ENCODE data around the gene QKI.
"Not testable (repeated sequence)": the region's sequence is repeated elsewhere in the genome, so short reads cannot be mapped to it uniquely, and the experiment has no call there.

The QKI gene

DNA sequence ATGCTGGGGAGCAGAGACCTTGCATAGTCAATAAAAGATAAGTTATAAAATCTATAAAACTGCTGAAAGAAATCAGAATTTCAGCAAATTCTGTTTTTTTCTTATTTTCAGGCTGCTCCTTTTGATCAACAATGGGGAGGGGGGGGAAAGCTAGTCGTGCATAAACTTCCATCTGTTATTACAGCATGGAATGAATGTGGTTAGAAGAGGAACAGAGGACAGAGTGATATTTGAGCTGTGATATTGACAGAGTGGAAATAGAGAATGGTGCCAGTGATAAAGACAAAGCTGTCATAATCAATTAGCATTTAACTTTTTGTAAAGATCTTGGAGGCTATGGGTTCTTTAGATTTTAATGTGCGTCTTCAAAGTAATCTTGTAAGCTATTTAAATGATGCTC lies 43.4 kb upstream of the QKI start:
- DNase-seq (ENCODE audit: low read depth) = no peak
- TF ChIP-seq, protein P1, sequence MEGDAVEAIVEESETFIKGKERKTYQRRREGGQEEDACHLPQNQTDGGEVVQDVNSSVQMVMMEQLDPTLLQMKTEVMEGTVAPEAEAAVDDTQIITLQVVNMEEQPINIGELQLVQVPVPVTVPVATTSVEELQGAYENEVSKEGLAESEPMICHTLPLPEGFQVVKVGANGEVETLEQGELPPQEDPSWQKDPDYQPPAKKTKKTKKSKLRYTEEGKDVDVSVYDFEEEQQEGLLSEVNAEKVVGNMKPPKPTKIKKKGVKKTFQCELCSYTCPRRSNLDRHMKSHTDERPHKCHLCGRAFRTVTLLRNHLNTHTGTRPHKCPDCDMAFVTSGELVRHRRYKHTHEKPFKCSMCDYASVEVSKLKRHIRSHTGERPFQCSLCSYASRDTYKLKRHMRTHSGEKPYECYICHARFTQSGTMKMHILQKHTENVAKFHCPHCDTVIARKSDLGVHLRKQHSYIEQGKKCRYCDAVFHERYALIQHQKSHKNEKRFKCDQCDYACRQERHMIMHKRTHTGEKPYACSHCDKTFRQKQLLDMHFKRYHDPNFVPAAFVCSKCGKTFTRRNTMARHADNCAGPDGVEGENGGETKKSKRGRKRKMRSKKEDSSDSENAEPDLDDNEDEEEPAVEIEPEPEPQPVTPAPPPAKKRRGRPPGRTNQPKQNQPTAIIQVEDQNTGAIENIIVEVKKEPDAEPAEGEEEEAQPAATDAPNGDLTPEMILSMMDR (conservative IDR thresholded peaks at IDR 0.05; ENCODE audit: low read length) = no peak
- H3K4me3 ChIP-seq (ENCODE audit: low read length) = no peak overlapping the region

DNA sequence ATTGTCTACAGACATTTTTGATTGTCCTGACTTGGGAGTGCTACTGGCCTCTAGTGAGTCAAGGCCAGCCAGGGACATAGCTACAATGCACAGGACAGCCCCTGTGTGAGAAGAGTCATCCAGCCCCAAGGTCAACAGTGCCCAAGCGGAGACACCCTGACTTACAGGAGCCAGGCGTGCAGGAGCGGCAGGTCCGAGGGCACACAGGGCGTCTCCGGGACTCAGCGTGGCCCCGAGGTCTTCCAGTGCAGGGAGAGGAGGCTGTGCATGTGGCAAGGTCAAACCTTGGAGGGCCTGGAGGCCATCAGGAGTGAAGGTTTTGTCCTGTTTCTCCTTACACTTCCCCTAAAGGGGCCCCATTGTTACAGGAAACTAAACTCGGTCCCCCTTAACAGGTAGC lies 41.3 kb upstream of the QKI start:
- TF ChIP-seq, protein P1 (conservative IDR thresholded peaks at IDR 0.05; ENCODE audit: low read length) = no peak

DNA sequence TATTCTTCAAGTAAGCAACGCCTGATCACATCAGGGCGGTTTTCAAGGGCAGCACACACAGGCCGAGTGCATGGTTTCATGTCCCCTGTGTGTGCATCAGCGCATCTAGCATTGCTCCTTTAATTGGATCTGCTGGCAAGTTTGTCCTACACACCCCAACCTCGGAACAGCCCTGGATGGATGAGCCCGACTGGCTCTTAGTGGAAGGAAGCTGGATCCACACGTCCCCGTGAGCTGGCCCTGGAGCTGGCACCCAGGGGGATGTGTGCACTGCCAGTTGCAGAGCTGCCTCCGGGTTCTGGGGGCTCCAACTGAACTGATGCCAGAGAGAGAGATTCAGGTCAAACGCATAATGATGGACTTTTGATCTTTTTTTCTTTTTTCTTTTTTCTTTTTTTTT lies 39.2 kb upstream of the QKI start:
- H3K4me3 ChIP-seq (ENCODE audit: low read length) = no peak overlapping the region
- TF ChIP-seq, protein P1 (conservative IDR thresholded peaks at IDR 0.05; ENCODE audit: low read length) = no peak
- no peak for DNase-seq (ENCODE audit: low read depth)

More for the DNA sequence above, 41.3 kb upstream of the QKI start:
- DNase-seq (ENCODE audit: low read depth) = no peak
- H3K4me3 ChIP-seq (ENCODE audit: low read length) = no peak overlapping the region

DNA sequence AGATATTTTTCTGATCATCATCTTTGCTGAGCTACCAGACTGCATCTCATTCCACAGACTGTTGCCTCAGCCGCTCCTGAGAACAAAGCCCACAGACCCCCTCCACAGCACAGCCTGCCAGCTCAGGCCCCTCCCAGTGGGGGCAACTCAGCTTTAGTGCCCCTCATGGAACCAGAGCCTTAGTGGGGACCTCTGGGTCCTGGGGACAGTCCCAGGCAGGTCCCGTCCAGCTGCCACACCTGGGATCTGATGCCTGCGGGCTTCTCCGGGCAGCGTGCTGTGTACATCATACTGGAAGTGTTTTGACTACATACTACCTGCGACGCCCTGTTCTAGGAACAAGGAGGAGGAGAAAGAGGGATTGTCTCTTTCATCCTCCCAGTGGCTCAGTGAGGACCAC lies 38.3 kb upstream of the QKI start:
- no peak overlapping the region for H3K4me3 ChIP-seq (ENCODE audit: low read length)
- DNase-seq (ENCODE audit: low read depth) = no peak
- TF ChIP-seq, protein P1 (conservative IDR thresholded peaks at IDR 0.05; ENCODE audit: low read length) = no peak

DNA sequence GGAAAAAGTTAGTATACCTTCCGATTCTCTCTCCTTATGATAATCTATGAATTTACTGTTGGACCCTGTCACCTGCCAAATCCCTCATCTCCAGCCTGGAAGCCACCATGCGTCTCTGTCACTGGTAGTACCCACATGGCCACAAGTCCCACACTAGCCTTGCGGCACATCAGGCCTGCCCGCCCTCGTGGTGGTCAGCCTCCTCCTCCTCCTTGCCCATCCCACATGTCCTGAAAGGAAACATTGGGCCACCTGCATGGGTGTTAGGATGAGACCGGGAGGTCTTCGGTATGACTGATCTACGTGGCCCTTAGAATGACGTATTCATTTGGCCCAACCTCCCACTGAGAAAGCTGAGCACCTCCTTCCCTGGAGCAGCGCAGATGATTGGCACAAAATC lies 37.0 kb upstream of the QKI start:
- no peak overlapping the region for H3K4me3 ChIP-seq (ENCODE audit: low read length)
- no peak for DNase-seq (ENCODE audit: low read depth)
- TF ChIP-seq, protein P1 (conservative IDR thresholded peaks at IDR 0.05; ENCODE audit: low read length) = no peak

DNA sequence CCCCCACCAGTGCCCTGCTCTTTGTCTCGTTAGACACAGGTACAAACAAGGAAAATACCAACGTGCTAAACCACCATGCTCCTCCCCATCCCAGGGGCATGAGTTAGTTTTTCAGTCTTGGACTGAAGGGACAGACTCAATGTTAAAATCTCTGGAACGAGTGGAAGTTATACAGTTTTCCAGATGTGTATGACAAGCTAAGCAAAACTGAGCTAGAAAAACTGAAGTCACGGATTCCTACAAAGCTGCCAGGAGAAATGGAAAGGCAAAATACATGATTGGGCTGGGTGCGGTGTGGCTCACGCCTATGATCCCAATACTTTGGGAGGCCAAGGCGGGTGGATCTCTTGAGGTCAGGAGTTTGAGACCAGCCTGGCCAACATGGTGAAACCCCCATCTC lies 34.3 kb upstream of the QKI start:
- DNase-seq (ENCODE audit: low read depth) = no peak
- TF ChIP-seq, protein P1 (conservative IDR thresholded peaks at IDR 0.05; ENCODE audit: low read length) = no peak

DNA sequence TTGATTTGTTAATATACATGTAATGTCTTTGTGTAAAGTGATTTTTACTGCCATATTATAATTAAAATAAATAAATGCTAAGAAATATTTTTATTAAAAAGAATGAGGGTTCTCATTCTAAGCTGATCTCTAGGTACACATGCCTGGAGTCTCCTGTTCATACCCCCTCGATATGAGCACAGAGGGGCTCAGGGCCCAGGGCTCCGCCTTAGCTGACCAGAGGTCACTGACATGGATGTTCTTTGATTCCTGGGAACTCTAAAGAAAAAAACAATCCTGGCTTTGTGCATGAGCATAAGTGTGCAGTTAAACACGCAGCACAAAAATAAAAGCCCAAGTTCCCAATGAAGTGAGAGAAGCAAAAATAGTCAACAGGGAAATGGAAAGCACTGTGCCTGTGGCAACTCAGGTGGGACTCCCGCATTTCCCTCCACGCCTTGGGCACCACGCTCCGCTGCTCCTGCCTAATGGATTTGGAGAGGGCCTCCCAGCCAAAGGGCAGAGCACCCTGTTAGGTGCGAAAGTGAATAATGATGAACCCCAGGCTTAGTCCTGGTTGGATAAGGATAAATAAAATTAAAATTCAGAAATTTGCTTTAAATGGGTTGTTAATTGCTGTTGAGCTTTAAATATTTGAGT lies 33.3 kb upstream of the QKI start:
- H3K4me3 ChIP-seq (ENCODE audit: low read length) = no peak overlapping the region
- DNase-seq (ENCODE audit: low read depth) = no peak
- TF ChIP-seq, protein P1 (conservative IDR thresholded peaks at IDR 0.05; ENCODE audit: low read length) = no peak

More for the DNA sequence above, 34.3 kb upstream of the QKI start:
- H3K4me3 ChIP-seq (ENCODE audit: low read length) = no peak overlapping the region

DNA sequence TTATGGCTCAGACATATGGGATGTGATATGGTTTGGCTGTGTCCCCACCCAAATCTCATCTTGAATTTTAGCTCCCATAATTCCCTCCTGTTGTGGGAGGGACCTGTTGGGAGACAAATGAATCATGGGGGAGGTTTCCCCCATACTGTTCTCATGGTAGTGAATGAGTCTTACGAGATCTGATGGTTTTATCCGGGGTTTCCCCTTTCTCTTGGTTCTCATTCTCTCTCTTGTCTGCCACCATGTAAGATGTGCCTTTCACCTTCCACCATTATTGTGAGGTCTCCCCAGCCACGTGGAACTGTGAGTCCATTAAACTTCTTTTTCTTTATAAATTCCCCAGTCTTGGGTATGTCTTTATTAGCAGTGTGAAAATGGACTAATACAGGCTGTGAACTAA lies 31.1 kb upstream of the QKI start:
- not testable (repeated sequence) for H3K4me3 ChIP-seq (ENCODE audit: low read length); DNase-seq (ENCODE audit: low read depth)
